A549 treated with Mapracorat at 1 μM for 4 hours (cell line): ENCODE data around the gene EPB41. TPM values are rescaled to one million over a fixed set of nuclear protein-coding genes. Genes with fewer than 3 reads are reported as not detected.

Experiments
- total RNA-seq: library from RNA; stranded (reverse); fragments of 200-300 nt; extraction: Qiagen RNA extraction; gene quantifications from 5 replicates; pipeline ENCODE4 v1.2.3, GENCODE V29; 2022

EPB41 gene
- 3.7 to 5.4 TPM (median 3.9 TPM) in 5 replicates for total RNA-seq

DNA sequence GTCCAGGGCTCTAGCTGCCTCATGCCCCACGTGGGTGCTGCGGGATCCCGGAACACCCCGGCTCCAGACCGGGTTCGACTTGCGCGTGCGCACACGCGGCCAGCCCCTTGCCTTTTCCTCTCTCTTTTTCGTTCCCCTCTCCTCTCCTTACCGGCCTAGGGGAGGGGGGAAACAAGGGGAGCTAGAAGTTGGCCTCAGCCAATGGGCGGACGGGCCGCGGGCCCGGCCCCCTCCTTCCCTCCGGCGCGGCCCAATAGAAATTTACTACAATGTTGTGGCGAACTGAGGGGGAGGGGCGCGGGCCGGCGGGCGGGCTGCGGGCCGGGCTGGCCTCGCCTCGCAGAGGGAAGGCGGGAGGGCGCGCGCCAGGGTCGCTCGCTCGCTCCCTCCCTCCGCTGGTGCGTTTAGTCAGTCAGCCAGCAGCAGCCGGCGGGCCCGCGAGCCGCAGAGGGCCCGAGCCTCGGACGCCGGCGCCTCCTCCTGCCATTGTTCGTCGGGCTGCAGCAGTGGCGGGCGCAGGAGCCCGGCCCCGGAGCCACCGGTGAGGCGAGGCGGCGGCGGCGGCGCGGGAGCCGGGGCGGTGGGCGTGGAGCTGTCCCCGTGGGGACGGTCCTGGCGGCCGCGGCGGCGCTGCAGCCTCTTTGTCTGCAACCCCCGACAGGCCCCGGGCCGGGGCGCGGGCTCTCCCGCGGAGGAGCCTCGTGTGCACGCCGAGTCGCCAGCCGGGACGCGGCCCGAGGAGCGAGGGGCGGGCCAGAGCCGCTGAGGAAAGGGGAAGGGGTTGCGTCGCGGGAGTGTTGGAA, at the start of gene EPB41:
TSS of gene EPB41 (plus strand) at position 342 of the 803 bp plus-strand sequence. CDS start 72,869 bp downstream, outside the sequence.

DNA sequence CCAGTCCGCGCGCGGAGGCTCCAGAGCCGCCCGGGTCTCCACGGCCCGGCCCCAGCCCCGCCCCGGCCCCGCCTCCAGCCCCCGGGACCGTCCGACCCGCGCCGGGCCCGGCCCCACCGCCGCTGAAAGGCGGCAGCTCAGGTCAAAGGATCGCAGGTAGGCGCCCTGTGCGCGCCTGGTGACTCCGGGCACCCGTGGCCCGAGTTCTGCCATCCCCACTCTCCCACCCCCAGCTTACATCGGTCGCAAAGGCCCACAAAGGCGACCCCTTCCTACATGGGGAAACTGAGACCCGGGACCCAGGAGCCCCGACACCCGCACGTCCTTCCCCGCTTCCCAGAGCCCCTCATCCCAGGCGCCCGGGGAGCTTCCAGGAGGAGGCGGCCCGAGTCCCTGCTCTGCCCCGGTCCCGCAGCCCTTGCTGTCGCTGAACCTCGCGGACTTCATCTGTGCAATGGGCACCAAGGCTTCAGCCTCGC, 209.6 kb downstream of the EPB41 start, which contains the start of gene TMEM200B:
TSS of gene TMEM200B (minus strand) at position 17 of the 479 bp plus-strand sequence. CDS start 2,075 bp downstream, outside the sequence.

Other genes starting within 250 kb of the EPB41 start
- gene GMEB1, start 245.8 kb upstream of the EPB41 start, total RNA-seq = 5.5 to 6.3 TPM (median 5.7 TPM) in 5 replicates
- 51.6 to 57.5 TPM (median 53.3 TPM) in 5 replicates for gene YTHDF2, start 177.6 kb upstream of the EPB41 start, total RNA-seq
- 0.01 to 0.02 TPM (median 0.02 TPM) in 4 of 5 replicates, not detected in the other for gene OPRD1, start 102.4 kb upstream of the EPB41 start, total RNA-seq
- gene TMEM200B, start 209.3 kb downstream of the EPB41 start, total RNA-seq = 0.06 to 0.14 TPM (median 0.12 TPM) in 3 of 5 replicates, not detected in the others